Diencephalon (tissue), 1 donor: ENCODE data around the gene SMIM31. TPM values are rescaled to one million over a fixed set of nuclear protein-coding genes. Genes with fewer than 3 reads are reported as not detected.

ENCODE experiments used
- small RNA-seq: library from RNA; depleted of rRNA; stranded (forward); fragments of <200 nt; gene quantifications from one replicate; pipeline ENCODE3, GENCODE V24; 2014
- total RNA-seq: library from RNA; depleted of rRNA; stranded (reverse); fragments of >200 nt; gene quantifications from one replicate; pipeline ENCODE4 v1.2.3, GENCODE V29; 2014

The SMIM31 gene
- total RNA-seq, result not detected

GRCh38 chr4:164753873-164754488 is at the start of gene SMIM31:
TSS of gene SMIM31 (plus strand) at chr4:164754131. CDS start at chr4:164770444, 16,313 bp downstream.

Small RNAs within 50 kb of the gene (small RNA-seq; reads per million reads assigned to genes)
- not detected for gene RNU6-668P

Other genes with a start within 250 kb of the SMIM31 start
- gene APELA, start 123.0 kb downstream of the SMIM31 start, total RNA-seq, result not detected
- 3.2 TPM for gene TRIM61, start 223.5 kb downstream of the SMIM31 start, total RNA-seq